HG03060 (cell line): ENCODE results near the gene SARS2.
A peak's percentile ranks its signal among the peaks of the same experiment; 100 is the strongest.

Source experiments
- ATAC-seq: cut with Tn5 transposase; IDR thresholded peaks from one replicate; pipeline ENCODE4 v1.9.1; 2021; ENCODE audit warnings: low read depth, moderate number of reproducible peaks; ENCODE audit not compliant: unreplicated experiment

Gene SARS2

GRCh38 chr19:38919837-38920601 is 10.5 kb downstream of the SARS2 start:
- no peak for ATAC-seq

GRCh38 chr19:38918526-38918925 is 12.0 kb downstream of the SARS2 start:
- ATAC-seq = no peak

- ATAC-seq = no peak
Observed at GRCh38 chr19:38917921-38918491, 12.6 kb downstream of the SARS2 start.

GRCh38 chr19:38917516-38917915 is 13.0 kb downstream of the SARS2 start:
- ATAC-seq = no peak

GRCh38 chr19:38915329-38916321 is 14.9 kb downstream of the SARS2 start:
- no peak for ATAC-seq

- ATAC-seq = no peak
Observed at GRCh38 chr19:38913958-38914357, 16.6 kb downstream of the SARS2 start.

- ATAC-seq = no peak
Observed at GRCh38 chr19:38912600-38913514, 17.7 kb downstream of the SARS2 start.

- ATAC-seq = no peak
Observed at GRCh38 chr19:38911388-38912001, 19.1 kb downstream of the SARS2 start.

GRCh38 chr19:38910488-38910887 is 20.1 kb downstream of the SARS2 start:
- no peak for ATAC-seq

- no peak for ATAC-seq
Observed at GRCh38 chr19:38908911-38909310, 21.7 kb downstream of the SARS2 start.

GRCh38 chr19:38907670-38908069 is 22.9 kb downstream of the SARS2 start:
- no peak for ATAC-seq

- ATAC-seq = no peak
Observed at GRCh38 chr19:38907227-38907626, 23.3 kb downstream of the SARS2 start.

- no peak for ATAC-seq
Observed at GRCh38 chr19:38905620-38906019, 24.9 kb downstream of the SARS2 start.

GRCh38 chr19:38904581-38905539 is 25.7 kb downstream of the SARS2 start:
- ATAC-seq = no peak

- ATAC-seq = no peak
Observed at GRCh38 chr19:38901683-38902082, 28.9 kb downstream of the SARS2 start.

- ATAC-seq = no peak
Observed at GRCh38 chr19:38900743-38901190, 29.8 kb downstream of the SARS2 start.

GRCh38 chr19:38900202-38900629 is 30.3 kb downstream of the SARS2 start:
- no peak for ATAC-seq

GRCh38 chr19:38899447-38900201 is 30.9 kb downstream of the SARS2 start, which contains the start of the genes NFKBIB and SIRT2:
Gene NFKBIB, plus strand, starts transcription at chr19:38899969. Its CDS starts 64 bp downstream, at chr19:38900033.
Gene SIRT2, minus strand, starts transcription at chr19:38899618. Its CDS starts 97 bp downstream, at chr19:38899521.
- ATAC-seq = peak; percentile 85
